ENCODE measurements around the gene SLC35F5. TPM values are rescaled to one million over a fixed set of nuclear protein-coding genes. Genes with fewer than 3 reads are reported as not detected.

The SLC35F5 gene
- total RNA-seq, 1 donor from 2014 or later = 30.6 TPM

DNA sequence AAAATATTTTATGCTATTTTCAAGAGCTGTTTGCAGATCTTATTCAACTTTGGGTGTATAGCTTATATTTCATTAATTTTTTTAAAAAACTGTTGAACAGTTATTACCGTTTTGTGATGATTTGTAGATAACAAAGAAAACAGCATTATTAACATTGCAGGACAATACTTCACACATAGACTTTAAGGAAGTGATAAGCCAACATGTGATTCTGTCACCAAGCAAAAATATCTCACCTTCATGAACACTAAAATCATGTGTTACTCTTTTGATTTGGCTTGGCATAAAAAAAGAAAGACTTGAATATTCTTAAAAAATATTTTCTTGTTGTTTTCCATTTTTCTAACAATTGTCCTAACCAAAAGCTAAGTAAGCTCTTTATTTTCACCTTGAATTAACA, 33.0 kb downstream of the SLC35F5 start:
- TF ChIP-seq, protein P1, sequence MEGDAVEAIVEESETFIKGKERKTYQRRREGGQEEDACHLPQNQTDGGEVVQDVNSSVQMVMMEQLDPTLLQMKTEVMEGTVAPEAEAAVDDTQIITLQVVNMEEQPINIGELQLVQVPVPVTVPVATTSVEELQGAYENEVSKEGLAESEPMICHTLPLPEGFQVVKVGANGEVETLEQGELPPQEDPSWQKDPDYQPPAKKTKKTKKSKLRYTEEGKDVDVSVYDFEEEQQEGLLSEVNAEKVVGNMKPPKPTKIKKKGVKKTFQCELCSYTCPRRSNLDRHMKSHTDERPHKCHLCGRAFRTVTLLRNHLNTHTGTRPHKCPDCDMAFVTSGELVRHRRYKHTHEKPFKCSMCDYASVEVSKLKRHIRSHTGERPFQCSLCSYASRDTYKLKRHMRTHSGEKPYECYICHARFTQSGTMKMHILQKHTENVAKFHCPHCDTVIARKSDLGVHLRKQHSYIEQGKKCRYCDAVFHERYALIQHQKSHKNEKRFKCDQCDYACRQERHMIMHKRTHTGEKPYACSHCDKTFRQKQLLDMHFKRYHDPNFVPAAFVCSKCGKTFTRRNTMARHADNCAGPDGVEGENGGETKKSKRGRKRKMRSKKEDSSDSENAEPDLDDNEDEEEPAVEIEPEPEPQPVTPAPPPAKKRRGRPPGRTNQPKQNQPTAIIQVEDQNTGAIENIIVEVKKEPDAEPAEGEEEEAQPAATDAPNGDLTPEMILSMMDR (conservative IDR thresholded peaks at IDR 0.05) = no peak
- peaks cover 4% of the 10 kb centered on the region for H3K36me3 Mint-ChIP-seq (ENCODE audit: low read depth)
- no peaks in the 10 kb centered on the region for H3K9me3 Mint-ChIP-seq
- H3K27ac Mint-ChIP-seq (ENCODE audit: unreplicated experiment) = no peak overlapping the region
- no peak overlapping the region for H3K4me3 Mint-ChIP-seq
- no peaks in the 10 kb centered on the region for H3K27me3 Mint-ChIP-seq (ENCODE audit: low read depth)
- no peaks in the 10 kb centered on the region for H3K4me1 Mint-ChIP-seq
- no peak for DNase-seq (ENCODE audit: low read depth, low spot score)

DNA sequence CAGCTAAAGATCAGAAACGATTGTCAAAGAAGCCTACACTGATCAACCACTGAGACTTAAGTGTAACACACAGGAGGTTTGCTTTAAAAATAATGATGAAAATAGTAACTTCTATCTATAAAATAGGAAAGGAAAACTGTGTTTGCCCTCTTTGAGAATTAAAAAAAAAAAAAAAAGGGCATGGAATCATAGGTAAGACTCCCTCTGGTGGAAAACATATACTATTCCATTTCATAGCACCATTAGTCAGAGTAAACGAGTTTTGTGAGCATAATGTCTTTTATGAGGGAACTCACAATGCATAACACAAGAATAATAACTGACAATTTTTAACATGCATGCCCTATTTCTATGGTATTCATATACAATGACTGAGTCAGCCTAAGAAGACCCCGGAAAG, 36.3 kb downstream of the SLC35F5 start:
- H3K27ac Mint-ChIP-seq (ENCODE audit: unreplicated experiment) = no peak overlapping the region

DNA sequence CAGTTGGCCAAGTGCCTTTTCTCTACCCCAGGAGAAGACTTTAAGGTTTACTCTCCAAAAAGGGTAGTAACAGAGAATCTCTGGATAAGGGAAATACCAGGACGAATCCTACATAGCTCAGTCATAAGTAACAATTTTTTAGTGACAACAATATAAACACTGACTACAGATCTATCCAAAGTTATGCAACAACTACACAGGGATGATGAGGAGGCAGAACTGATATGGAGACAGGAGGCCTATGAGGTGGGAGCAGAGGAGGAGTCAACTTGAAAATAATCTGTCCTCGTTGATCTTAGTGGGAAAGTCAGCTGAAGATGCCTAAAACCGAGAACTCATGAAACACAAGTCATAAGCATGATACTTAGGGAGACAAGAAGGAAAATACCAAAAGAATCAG, 40.2 kb downstream of the SLC35F5 start:
- H3K27me3 Mint-ChIP-seq (ENCODE audit: low read depth) = no peaks in the 10 kb centered on the region
- H3K27ac Mint-ChIP-seq (ENCODE audit: unreplicated experiment) = no peak overlapping the region
- no peak overlapping the region for H3K4me3 Mint-ChIP-seq
- H3K4me1 Mint-ChIP-seq = no peaks in the 10 kb centered on the region
- no peak for DNase-seq (ENCODE audit: low read depth, low spot score)
- H3K36me3 Mint-ChIP-seq (ENCODE audit: low read depth) = peaks cover 4% of the 10 kb centered on the region
- TF ChIP-seq, protein P1 (conservative IDR thresholded peaks at IDR 0.05) = no peak
- H3K9me3 Mint-ChIP-seq = no peaks in the 10 kb centered on the region

More for the DNA sequence above, 36.3 kb downstream of the SLC35F5 start:
- DNase-seq (ENCODE audit: low read depth, low spot score) = no peak
- Mint-ChIP-seq H3K36me3 (ENCODE audit: low read depth) (no peaks in the 10 kb centered on the region), H3K4me1 (no peaks in the 10 kb centered on the region), H3K9me3 (no peaks in the 10 kb centered on the region), H3K27me3 (ENCODE audit: low read depth) (no peaks in the 10 kb centered on the region), H3K4me3 (no peak overlapping the region)
- TF ChIP-seq, protein P1 (conservative IDR thresholded peaks at IDR 0.05) = peak; percentile 65

DNA sequence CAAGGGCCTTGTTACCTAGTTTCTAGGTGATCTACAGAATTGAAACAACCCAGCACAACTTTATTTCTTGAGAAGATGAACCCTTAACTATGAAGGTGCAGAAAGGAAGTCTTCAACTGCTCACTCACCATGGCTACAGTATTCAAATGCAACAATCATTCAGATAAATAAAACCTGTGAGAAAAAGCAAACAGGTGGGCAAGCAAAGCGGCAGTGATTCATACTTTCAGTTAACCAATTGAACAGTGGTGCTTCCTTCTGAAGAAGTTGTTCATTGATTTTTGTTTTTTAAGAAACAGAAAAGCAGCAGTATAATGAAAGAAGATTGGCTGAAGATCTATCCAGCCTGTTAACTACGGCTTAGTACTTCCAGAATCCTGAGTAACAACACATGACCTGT, 43.5 kb downstream of the SLC35F5 start:
- no peak for DNase-seq (ENCODE audit: low read depth, low spot score)
- Mint-ChIP-seq H3K4me3 (no peak overlapping the region), H3K27ac (ENCODE audit: unreplicated experiment) (no peak overlapping the region), H3K4me1 (no peaks in the 10 kb centered on the region), H3K27me3 (ENCODE audit: low read depth) (no peaks in the 10 kb centered on the region), H3K36me3 (ENCODE audit: low read depth) (peaks cover 4% of the 10 kb centered on the region), H3K9me3 (no peaks in the 10 kb centered on the region)
- TF ChIP-seq, protein P1 (conservative IDR thresholded peaks at IDR 0.05) = no peak

DNA sequence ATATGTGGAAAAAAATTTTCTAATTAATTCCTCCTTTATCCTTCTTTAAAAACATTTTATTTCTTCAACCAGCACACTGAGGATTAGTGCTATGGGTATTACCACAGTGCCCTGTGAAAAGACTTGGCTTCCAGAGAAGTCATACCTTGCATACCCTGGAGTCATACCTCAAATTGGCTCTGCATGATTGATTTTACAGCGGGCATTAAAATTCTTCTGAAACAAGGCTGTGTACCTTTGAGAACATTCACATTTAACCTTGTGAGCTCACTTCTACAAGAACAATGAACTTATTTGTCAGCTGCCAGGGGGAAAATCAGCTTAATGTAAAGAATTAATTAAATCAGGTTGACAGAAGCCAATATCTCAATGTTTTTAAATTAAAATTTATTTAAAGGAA, 44.6 kb downstream of the SLC35F5 start:
- Mint-ChIP-seq H3K36me3 (ENCODE audit: low read depth) (peaks cover 4% of the 10 kb centered on the region), H3K4me3 (no peak overlapping the region), H3K9me3 (no peaks in the 10 kb centered on the region), H3K27ac (ENCODE audit: unreplicated experiment) (no peak overlapping the region), H3K4me1 (no peaks in the 10 kb centered on the region), H3K27me3 (ENCODE audit: low read depth) (no peaks in the 10 kb centered on the region)
- TF ChIP-seq, protein P1 (conservative IDR thresholded peaks at IDR 0.05) = no peak
- DNase-seq (ENCODE audit: low read depth, low spot score) = no peak

DNA sequence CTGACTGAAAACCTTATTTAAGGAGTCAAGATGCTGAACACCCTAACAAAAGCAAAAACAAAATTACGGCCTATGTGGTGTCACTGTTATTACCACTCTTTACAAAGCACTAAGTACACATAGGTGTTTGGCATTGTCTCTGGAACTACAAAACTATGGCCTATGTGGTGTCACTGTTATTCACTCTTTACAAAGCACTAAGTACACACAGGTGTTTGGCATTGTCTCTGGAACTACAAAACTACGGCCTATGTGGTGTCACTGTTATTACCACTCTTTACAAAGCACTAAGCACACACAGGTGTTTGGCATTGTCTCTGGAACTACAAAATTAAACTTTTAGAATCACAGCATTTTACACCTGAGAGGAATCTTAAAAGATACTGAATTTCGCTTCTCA, 47.4 kb downstream of the SLC35F5 start:
- TF ChIP-seq, protein P1 (conservative IDR thresholded peaks at IDR 0.05) = no peak
- peaks cover 9% of the 10 kb centered on the region for H3K36me3 Mint-ChIP-seq (ENCODE audit: low read depth)
- no peak overlapping the region for H3K4me3 Mint-ChIP-seq
- DNase-seq (ENCODE audit: low read depth, low spot score) = no peak
- H3K27me3 Mint-ChIP-seq (ENCODE audit: low read depth) = no peaks in the 10 kb centered on the region
- H3K27ac Mint-ChIP-seq (ENCODE audit: unreplicated experiment) = no peak overlapping the region
- H3K9me3 Mint-ChIP-seq = no peaks in the 10 kb centered on the region
- no peaks in the 10 kb centered on the region for H3K4me1 Mint-ChIP-seq
